G401.6 (cell line): Measurements from ENCODE around the gene RBBP4.
"Not testable (repeated sequence)": the region's sequence is repeated elsewhere in the genome, so short reads cannot be mapped to it uniquely, and the experiment has no call there.

Experiments used
- FAIRE-seq: peaks from 2 replicates; lab custom pipeline; 2012; peaks lifted over from hg19 to GRCh38; lab: Jason Lieb, UNC

Gene RBBP4

DNA sequence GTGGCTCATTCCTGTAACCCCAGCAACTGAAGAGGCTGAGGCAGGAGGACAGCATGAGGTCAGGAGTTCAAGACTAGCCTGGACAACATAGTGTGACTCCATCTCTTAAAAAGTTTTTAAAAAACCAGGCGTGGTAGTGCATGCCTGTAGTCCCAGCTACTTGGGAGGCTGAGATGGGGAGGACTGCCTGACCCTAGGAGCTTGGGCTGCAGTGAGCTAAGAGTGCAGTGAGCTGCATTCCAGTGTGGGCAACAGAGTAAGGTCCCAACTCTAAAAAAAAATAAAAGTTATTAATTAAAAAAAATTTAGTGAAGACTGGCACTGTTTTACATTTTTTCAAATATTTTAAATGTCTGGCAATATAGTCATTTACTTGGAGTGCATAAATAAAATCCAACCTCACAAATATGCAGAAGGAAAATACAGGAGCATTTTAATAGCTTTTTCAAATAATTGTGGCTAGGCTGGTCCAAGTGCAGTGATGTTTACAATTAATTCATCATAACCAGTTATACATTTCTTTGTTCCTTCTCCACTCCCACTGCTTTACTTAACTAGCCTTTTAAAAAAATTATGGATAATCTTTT lies 11.4 kb upstream of the RBBP4 start:
- no peak for FAIRE-seq

GRCh38 chr1:32642292-32642827 lies 8.6 kb upstream of the RBBP4 start:
- not testable (repeated sequence) for FAIRE-seq

GRCh38 chr1:32644426-32644825 lies 6.6 kb upstream of the RBBP4 start:
- no peak for FAIRE-seq

DNA sequence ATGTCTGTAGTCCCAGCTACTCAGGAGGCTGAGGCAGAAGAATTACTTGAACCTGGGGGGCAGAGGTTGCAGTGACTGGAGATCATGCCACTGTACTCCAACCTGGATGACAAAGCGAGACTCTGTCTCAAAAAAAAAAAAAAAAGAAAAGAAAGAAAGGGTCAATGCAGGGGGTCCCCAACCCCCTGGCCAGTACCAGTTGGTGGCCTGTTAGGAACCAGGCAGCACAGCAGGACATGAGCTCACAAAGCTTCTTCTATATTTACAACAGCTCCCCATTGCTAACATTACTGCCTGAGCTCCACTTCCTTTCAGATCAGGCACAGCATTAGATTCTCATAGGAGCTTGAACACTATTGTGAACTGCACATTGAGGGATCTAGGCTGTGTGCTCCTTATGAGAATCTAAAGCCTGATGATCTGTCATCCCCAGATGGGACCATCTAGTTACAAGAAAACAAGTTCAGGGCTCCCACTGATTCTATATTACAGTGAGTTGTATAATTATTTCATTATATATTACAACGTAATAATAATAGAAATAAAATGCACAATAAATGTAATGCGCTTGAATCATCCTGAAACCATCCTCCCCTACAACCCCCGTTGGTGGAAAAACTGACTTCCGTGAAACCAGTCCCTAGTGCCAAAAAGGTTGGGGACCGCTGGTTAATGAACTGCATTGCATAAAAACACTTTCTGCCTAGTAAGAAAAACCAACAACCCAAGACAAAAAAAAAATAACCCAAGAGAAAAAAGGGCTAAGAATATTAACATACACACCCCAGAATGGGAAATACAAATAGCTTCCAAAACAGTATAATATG lies 3.5 kb upstream of the RBBP4 start:
- no peak for FAIRE-seq

DNA sequence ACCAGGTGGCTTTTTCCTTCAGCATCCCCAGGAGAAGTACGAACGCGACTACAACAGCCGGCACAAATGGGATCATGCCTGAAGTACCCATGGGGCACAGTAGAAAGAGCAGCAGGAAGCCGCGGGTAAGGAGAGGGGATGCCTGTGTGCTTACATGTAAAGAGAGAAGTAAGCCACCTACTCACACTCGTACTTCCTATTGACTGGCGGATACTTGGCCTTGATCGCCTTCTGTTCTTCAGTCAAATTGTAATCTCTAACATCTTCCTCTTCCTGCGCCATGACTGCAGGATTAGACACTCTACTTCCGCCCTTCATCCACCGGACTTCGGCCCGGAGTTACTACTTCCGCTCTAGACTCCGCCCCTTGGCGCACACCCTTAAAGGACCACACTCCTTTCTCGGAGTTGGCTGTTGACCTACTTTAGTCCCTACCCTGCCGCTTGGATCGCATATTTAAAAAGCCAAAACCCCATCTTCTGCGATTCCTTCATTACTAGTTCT lies 708 bp upstream of the RBBP4 start, which contains the start of gene ZBTB8OS:
Gene ZBTB8OS, minus strand, starts transcription at position 303 of the 504 bp plus-strand sequence. Its CDS starts 21 bp downstream, at position 282.
- peak; percentile 91 for FAIRE-seq

DNA sequence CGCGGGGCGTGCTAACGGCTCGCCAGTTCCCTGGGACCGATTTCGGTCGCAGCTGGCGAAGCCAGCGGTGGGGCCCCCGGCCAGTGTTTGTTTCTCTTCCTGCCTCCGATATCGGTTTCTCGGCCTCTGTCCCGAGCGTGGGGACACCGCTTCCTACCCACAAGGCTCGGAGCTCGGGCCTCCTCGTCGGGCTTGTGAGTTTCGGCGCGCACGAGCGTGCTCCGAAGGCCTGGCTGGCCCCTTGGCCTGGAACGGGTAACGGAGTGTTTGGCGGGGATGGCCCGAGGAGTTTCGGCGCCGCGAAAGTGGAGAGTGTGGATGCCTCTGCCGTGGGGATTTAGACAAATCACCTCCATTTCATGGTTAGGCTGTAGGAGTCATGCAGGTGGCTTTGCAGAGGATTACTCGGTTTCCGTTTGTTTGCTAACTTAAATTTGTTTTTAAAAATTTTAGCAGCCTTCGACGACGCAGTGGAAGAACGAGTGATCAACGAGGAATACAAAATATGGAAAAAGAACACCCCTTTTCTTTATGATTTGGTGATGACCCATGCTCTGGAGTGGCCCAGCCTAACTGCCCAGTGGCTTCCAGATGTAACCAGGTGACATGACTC lies 559 bp downstream of the RBBP4 start:
- FAIRE-seq = no peak

DNA sequence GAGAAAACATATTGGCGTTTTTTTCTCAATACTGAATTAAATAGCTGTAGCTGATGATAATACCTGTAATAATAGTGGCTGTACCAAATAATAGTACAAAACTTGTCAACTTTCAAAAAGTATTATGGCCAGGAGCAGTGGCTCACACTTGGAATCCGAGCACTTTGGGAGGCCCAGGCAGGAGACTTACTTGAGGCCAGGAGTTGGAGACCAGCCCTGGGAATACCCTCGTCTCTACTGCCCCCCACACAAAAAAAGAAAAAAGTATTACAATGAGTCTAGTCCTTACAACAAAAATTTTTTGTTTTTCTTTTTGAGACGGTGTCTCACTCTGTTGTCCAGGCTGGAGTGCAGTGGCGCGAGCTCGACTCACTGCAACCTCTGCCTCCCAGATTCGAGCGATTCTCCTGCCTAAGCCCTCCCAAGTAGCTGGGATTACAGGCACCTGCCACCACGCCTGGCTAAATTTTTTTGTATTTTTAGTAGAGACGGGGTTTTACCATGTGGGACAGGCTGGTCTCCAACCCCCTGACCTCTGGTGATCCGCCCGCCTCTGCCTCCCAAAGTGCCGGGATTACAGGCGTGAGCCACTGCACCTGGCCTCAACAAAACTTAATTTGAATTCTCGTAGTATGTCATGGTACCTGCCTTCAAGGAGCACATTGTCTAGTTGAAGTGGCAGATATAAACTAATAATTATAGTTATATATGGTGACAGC lies 1.4 kb downstream of the RBBP4 start:
- no peak for FAIRE-seq

GRCh38 chr1:32659581-32659980 lies 8.6 kb downstream of the RBBP4 start:
- no peak for FAIRE-seq

GRCh38 chr1:32665915-32666314 lies 14.9 kb downstream of the RBBP4 start:
- no peak for FAIRE-seq

DNA sequence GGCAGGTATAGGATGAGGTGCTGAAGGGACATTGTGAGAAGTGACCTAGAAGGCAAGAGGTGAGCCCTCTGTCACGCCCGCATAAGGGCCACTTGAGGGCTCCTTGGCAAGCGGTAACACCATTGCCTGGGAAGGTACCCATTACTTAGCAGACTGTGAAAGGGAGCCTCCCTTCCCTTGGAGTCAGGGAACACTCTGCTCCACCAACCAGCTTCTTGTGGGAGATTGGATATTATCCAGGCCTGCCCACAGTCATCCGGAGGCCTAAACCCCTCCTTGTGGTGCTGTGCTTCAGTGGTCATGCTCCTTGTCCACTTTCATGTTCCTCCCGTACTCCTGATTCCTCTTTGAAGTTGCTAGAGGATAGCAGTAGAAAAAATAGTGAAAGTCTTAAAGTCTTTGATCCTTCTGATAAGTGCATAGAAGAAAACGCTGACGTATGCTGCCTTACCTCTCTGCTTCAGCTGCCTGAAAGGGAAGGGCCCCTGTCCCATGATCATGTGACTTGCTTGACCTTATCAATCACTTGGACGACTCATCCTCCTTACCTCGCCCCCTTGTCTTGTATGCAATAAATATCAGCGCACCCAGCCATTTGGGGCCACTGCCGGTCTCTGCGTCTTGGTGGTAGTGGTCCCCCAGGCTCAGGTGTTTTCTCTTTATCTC lies 16.0 kb downstream of the RBBP4 start:
- no peak for FAIRE-seq

GRCh38 chr1:32668716-32669115 lies 17.7 kb downstream of the RBBP4 start:
- not testable (repeated sequence) for FAIRE-seq

GRCh38 chr1:32676945-32677344 lies 25.9 kb downstream of the RBBP4 start:
- FAIRE-seq = no peak

DNA sequence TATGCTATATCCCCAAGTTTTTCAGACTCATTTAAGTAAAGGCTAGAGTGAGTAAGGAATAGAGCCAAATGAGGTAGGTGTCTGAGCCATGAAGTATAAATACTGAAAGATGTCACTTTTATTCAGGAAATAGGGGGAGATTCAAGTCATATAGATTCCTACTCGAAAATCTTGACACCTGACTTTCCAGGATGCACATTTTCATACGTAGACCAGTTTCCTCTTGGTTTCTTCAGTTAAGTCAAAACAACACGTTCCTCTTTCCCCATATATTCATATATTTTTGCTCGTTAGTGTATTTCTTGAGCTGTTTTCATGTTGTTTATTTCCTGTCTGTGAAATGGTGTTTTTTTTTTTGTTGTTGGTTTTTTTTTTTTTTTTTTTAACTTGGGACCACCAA lies 29.0 kb downstream of the RBBP4 start:
- FAIRE-seq = peak; percentile 93

DNA sequence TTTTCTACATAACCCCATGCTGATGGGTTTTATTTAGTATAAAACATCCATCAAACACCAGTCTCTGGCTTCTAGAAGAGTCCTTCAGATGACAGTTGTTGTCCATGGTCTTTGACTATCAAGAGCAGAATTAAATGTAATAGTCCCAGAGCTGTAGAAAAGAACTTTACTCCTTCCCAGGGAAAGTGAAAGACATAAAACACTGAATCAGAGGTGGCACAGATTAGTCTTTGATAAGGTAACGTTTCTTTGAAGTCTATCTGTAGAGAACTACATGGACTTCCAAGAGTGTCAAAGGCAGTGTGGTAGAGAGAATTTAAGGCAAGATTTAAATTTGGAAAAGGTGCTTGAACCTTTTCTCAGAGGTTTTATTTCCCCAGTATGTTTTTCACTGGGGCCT lies 29.6 kb downstream of the RBBP4 start:
- FAIRE-seq = no peak

GRCh38 chr1:32681509-32681908 lies 30.5 kb downstream of the RBBP4 start:
- FAIRE-seq = no peak

- no peak for FAIRE-seq
Observed at GRCh38 chr1:32681999-32682398, 31.0 kb downstream of the RBBP4 start.

DNA sequence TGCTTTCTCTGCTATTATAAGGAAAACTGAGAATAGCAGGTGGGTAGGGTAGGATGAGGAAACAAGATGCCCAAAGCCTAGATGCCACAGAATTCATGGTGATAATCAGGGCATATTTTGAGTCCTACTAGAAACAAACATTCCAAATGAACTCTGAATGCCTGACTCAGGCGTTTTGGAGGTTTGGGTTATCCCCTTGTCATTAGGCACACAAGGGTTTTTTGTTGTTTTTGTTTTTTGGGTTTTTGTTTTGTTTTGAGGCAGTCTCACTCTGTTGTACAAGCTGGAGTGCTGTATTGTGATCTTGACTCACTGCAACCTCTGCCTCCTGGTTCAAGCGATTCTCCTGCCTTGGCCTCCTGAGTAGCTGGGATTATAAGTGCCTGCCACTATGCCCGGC lies 32.4 kb downstream of the RBBP4 start:
- no peak for FAIRE-seq

DNA sequence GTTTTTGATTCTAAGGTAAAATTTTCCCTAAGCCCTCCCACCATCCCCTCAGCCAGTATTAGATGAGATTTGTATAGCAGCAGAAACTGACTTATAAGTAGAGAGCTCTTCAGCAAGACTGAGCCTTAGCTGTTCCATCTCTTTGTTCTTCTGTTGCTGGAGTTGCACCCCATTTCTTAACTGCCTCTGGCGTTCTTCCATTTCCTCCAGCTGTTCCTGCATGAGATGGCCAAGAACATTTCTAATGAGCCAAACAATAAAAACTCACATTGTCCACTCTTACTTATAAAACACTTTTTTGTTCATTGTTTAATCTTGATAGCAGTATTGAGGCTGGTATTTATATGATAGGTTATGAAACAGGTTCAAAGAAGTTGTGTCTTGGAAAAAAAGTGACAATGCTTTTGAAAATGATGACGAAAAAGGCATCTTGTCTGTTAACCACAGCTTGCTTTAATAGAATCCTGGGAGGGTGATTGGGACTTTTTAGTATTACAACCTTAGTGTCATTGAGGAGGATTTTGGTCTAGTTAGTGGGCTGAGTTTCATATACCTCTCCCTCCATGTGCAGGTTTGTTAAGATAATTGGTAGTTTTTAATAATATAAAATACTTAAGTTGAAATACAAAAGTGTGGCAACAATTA lies 33.3 kb downstream of the RBBP4 start:
- FAIRE-seq = no peak

- no peak for FAIRE-seq
Observed at GRCh38 chr1:32685498-32685897, 34.5 kb downstream of the RBBP4 start.

DNA sequence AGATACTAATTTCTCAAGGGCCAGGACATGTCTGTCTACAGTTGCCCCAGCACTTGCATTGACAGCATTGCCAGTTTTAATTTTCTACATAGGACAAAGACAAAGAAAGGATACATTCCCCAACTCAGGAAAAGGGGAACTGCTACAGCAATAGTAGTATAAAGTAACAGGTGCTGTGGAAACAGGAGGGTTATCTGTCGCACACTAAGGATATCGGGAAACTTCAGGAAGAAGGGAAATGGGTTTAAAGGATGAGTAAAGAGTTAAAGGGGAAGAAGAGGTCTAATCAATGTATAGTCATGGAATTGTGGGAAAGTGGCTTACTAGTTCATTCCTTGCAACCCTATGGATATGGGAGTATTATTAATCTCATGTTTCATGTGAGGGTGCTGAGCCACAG lies 35.4 kb downstream of the RBBP4 start:
- FAIRE-seq = no peak
